Stomach (tissue), 9 donors: ENCODE results near the gene TCF12. TPM values are rescaled to one million over a fixed set of nuclear protein-coding genes. Genes with fewer than 3 reads are reported as not detected.

Experiments used
- DNase-seq, 2 donors: peaks; one replicate each; pipeline versions ENCODE4 v3.0.0 to v3.0.0-alpha.2; 2013 to 2019
- H3K27ac ChIP-seq, 5 donors: fragments of 200-600 bp in 4 of 5; sonication (generic) in 4 of 5; one replicate each; pipeline ENCODE4 v1.5.1; 2013 to 2019; ENCODE audit warnings: mild to moderate bottlenecking in 1 of 5, moderate library complexity in 1 of 5
- H3K27me3 ChIP-seq, 3 donors: fragments of 200-600 bp; sonication (generic); one replicate each; pipeline ENCODE4 v1.5.1; 2017 to 2019; ENCODE audit warnings: mixed run types in 1 of 3
- H3K36me3 ChIP-seq, 4 donors: fragments of 200-600 bp; sonication (generic); 1 replicate in 3 of 4; 2 replicates in 1 of 4; pipeline ENCODE4 v1.5.1; 2016 to 2019
- H3K4me1 ChIP-seq, 4 donors: fragments of 200-600 bp; sonication (generic); one replicate each; pipeline ENCODE4 v1.5.1; 2016 to 2019
- H3K4me3 ChIP-seq, 4 donors: fragments of 200-600 bp; sonication (generic) in 3 of 4; one replicate each; pipeline ENCODE4 v1.5.1; 2016 to 2019; ENCODE audit warnings: mild to moderate bottlenecking in 1 of 4
- H3K9me3 ChIP-seq, 4 donors: fragments of 200-600 bp; sonication (generic); one replicate each; pipeline ENCODE4 v1.5.1; 2016 to 2019
- CTCF ChIP-seq, 7 experiments: fragments of 450-650 bp in 4 of 7; fragments of 200-600 bp in 3 of 7; sonication (generic) in 3 of 7; IDR thresholded peaks; one replicate each; pipeline ENCODE4 v1.5.1; 2016 to 2019; ENCODE audit warnings: antibody characterized with exemption in 7 of 7, control low read depth in 2 of 7, mild to moderate bottlenecking in 1 of 7
- EP300 ChIP-seq: sonication (generic); formaldehyde crosslinking; IDR thresholded peaks from one replicate; pipeline ENCODE4 v1.6.1; 2017; ENCODE audit warnings: antibody characterized with exemption
- POLR2A ChIP-seq, 4 donors: fragments of 450-650 bp; IDR thresholded peaks; one replicate each; pipeline ENCODE4 v1.6.1; 2016; ENCODE audit warnings: antibody characterized with exemption in 4 of 4, control low read depth in 2 of 4, mild to moderate bottlenecking in 1 of 4, moderate library complexity in 1 of 4
- POLR2AphosphoS5 ChIP-seq, 3 donors: sonication (generic); formaldehyde crosslinking; IDR thresholded peaks; one replicate each; pipeline ENCODE4 v1.6.1; 2016; ENCODE audit warnings: antibody characterized with exemption in 3 of 3
- WGBS, 5 donors: extraction: QIAGEN DNeasy Blood & Tissue Kit in 3 of 5; methylation state at CpG; one replicate each; pipeline versions ENCODE4 v1.1.5 to v1.1.7; 2013 to 2018; 5-methylcytosine and 5-hydroxymethylcytosine counted together
- intact Hi-C: fragments of 100-400 bp; cut with DNase I; formaldehyde crosslinking; loops from one replicate; pipeline ENCODE4 v1.15.1; 2023; ENCODE audit warnings: low total_unique reads
- polyA plus RNA-seq, 3 donors: library from polyadenylated mRNA; stranded (reverse); fragments of 200-250 nt; gene quantifications; one replicate each; pipeline ENCODE4 v1.2.3, GENCODE V29; 2013
- total RNA-seq, 5 donors: library from RNA; depleted of rRNA; stranded (reverse); fragments of >200 nt; gene quantifications; one replicate each; pipeline versions ENCODE4 v1.1.0 to v1.2.3, GENCODE V29; 2014 to 2016
- donor health status: healthy with polysubstance abuse.
- donor health status: Bipolar disorder and iron deficiency.
- donor health status: healthy.

Gene TCF12
- total and polyA plus RNA-seq, 8 donors: 11.2 to 462 (median 130) TPM

GRCh38 chr15:57332326-57332725 lies 413.9 kb downstream of the TCF12 start:
- TF ChIP-seq EP300 (no peak), POLR2A (IDR thresholded peaks at IDR 0.05) (no peak), CTCF (IDR thresholded peaks at IDR 0.05) (no peak), POLR2AphosphoS5 (IDR thresholded peaks at IDR 0.05) (no peak)
- 87 to 93% (median 91%) methylated on average over 7 to 8 of the region's 8 CpGs for WGBS, 5 donors
- Histone ChIP-seq H3K27ac (no peak overlapping the region), H3K9me3 (no peaks in the 10 kb centered on the region), H3K27me3 (peaks cover 0 to 10% (median 0%) of the 10 kb centered on the region in 3 donors), H3K36me3 (no peaks in the 10 kb centered on the region), H3K4me3 (no peak overlapping the region), H3K4me1 (peaks cover 1 to 10% (median 6%) of the 10 kb centered on the region in 4 donors)
- intact Hi-C loops: no loop called here
- DNase-seq: no peak

- Histone ChIP-seq H3K4me1 (peaks cover 0 to 17% (median 7%) of the 10 kb centered on the region in 4 donors), H3K27ac (no peak overlapping the region), H3K27me3 (peaks cover 0 to 10% (median 0%) of the 10 kb centered on the region in 3 donors), H3K36me3 (no peaks in the 10 kb centered on the region), H3K4me3 (no peak overlapping the region), H3K9me3 (no peaks in the 10 kb centered on the region)
- no peak for TF ChIP-seq EP300
- no peak for TF ChIP-seq CTCF (IDR thresholded peaks at IDR 0.05)
- TF ChIP-seq POLR2A (IDR thresholded peaks at IDR 0.05): no peak
- no peak for TF ChIP-seq POLR2AphosphoS5 (IDR thresholded peaks at IDR 0.05)
- DNase-seq: no peak
- intact Hi-C loops: no loop called here
- WGBS, 5 donors: 82 to 93% (median 87%) methylated on average over 4 of the region's 4 CpGs
These were observed 415.0 kb downstream of the TCF12 start for GRCh38 chr15:57333487-57333886.

- intact Hi-C loops: no loop called here
- no peaks in the 10 kb centered on the region for H3K9me3 ChIP-seq
- H3K27ac ChIP-seq: peak overlapping the region in 1 of 5 donors; percentile 8
- peaks cover 0 to 10% (median 0%) of the 10 kb centered on the region in 3 donors for H3K27me3 ChIP-seq
- WGBS, 5 donors: 47 to 57% (median 55%) methylated on average over 9 to 12 of the region's 12 CpGs
- TF ChIP-seq CTCF (IDR thresholded peaks at IDR 0.05): no peak
- no peak for TF ChIP-seq EP300
- TF ChIP-seq POLR2A (IDR thresholded peaks at IDR 0.05): no peak
- TF ChIP-seq POLR2AphosphoS5 (IDR thresholded peaks at IDR 0.05): no peak
- DNase-seq: peak; percentile 44 to 80
- peaks cover 0 to 20% (median 7%) of the 10 kb centered on the region in 4 donors for H3K4me1 ChIP-seq
- H3K36me3 ChIP-seq: no peaks in the 10 kb centered on the region
- no peak overlapping the region for H3K4me3 ChIP-seq
These were observed 415.8 kb downstream of the TCF12 start for GRCh38 chr15:57334257-57334656.

- DNase-seq: no peak
- Histone ChIP-seq H3K27me3 (peaks cover 0 to 10% (median 0%) of the 10 kb centered on the region in 3 donors), H3K36me3 (no peaks in the 10 kb centered on the region), H3K27ac (no peak overlapping the region), H3K4me3 (no peak overlapping the region), H3K9me3 (no peaks in the 10 kb centered on the region), H3K4me1 (peaks cover 0 to 20% (median 8%) of the 10 kb centered on the region in 4 donors)
- TF ChIP-seq POLR2AphosphoS5 (IDR thresholded peaks at IDR 0.05): no peak
- TF ChIP-seq CTCF (IDR thresholded peaks at IDR 0.05): no peak
- TF ChIP-seq EP300: no peak
- no peak for TF ChIP-seq POLR2A (IDR thresholded peaks at IDR 0.05)
- WGBS, 5 donors: 76 to 86% (median 81%) methylated on average over 6 of the region's 6 CpGs
- intact Hi-C loops: no loop called here
These were observed 416.9 kb downstream of the TCF12 start for GRCh38 chr15:57335293-57335715.
